Testis (tissue), 3 donors: ENCODE results near the gene OTX2. TPM values are rescaled to one million over a fixed set of nuclear protein-coding genes. Genes with fewer than 3 reads are reported as not detected.

Experiments used
- DNase-seq: peaks from one replicate; pipeline ENCODE4 v3.0.0-alpha.2; 2019
- H3K27ac ChIP-seq, 2 donors: fragments of 200-600 bp; sonication (generic); one replicate each; pipeline ENCODE4 v1.5.1; 2019
- H3K27me3 ChIP-seq: fragments of 200-600 bp; sonication (generic); one replicate; pipeline ENCODE4 v1.5.1; 2019
- H3K36me3 ChIP-seq: fragments of 200-600 bp; sonication (generic); one replicate; pipeline ENCODE4 v1.5.1; 2017; ENCODE audit warnings: low read depth; ENCODE audit errors: missing control alignments
- H3K4me1 ChIP-seq: fragments of 200-600 bp; sonication (generic); one replicate; pipeline ENCODE4 v1.5.1; 2019
- H3K4me3 ChIP-seq, 2 donors: fragments of 200-600 bp; sonication (generic); one replicate each; pipeline ENCODE4 v1.5.1; 2017 to 2019
- H3K9me3 ChIP-seq: fragments of 200-600 bp; sonication (generic); one replicate; pipeline ENCODE4 v1.5.1; 2017
- POLR2A ChIP-seq: fragments of 450-650 bp; IDR thresholded peaks from one replicate; pipeline ENCODE4 v1.6.1; 2017; ENCODE audit warnings: antibody characterized with exemption, mild to moderate bottlenecking, moderate library complexity
- WGBS, 2 donors: methylation state at CpG; one replicate each; pipeline ENCODE4 v1.1.5; 2018; 5-methylcytosine and 5-hydroxymethylcytosine counted together
- intact Hi-C: fragments of 100-400 bp; cut with DNase I; formaldehyde crosslinking; loops from one replicate; pipeline ENCODE4 v1.15.1; 2023; ENCODE audit warnings: low total_unique reads
- polyA plus RNA-seq: library from polyadenylated mRNA; stranded (reverse); fragments of 350-450 nt; fragmentation: Illumina TruSeq; extraction: RNeasy Lipid Tissue Mini Kit (QIAGEN cat#74804); gene quantifications from one replicate; pipeline ENCODE4 v1.2.3, GENCODE V29; 2014; ENCODE audit warnings: low read depth, low replicate concordance; ENCODE audit not compliant: insufficient read depth
- total RNA-seq, 2 donors: library from RNA; depleted of rRNA; stranded (reverse); fragments of >200 nt; gene quantifications; one replicate each; pipeline ENCODE4 v1.2.3, GENCODE V29; 2016
- TF ChIP-seq, protein P1 (sequence below), 3 experiments: fragments of 450-650 bp in 2 of 3; fragments of 200-600 bp in 1 of 3; sonication (generic) in 1 of 3; IDR thresholded peaks; one replicate each; pipeline ENCODE4 v1.5.1; 2016 to 2019; ENCODE audit warnings: antibody characterized with exemption in 3 of 3, mild to moderate bottlenecking in 2 of 3, moderate library complexity in 1 of 3

OTX2 gene
- total and polyA plus RNA-seq, 3 donors from 2014 or later, result 0.50 TPM; not detected in 2

DNA sequence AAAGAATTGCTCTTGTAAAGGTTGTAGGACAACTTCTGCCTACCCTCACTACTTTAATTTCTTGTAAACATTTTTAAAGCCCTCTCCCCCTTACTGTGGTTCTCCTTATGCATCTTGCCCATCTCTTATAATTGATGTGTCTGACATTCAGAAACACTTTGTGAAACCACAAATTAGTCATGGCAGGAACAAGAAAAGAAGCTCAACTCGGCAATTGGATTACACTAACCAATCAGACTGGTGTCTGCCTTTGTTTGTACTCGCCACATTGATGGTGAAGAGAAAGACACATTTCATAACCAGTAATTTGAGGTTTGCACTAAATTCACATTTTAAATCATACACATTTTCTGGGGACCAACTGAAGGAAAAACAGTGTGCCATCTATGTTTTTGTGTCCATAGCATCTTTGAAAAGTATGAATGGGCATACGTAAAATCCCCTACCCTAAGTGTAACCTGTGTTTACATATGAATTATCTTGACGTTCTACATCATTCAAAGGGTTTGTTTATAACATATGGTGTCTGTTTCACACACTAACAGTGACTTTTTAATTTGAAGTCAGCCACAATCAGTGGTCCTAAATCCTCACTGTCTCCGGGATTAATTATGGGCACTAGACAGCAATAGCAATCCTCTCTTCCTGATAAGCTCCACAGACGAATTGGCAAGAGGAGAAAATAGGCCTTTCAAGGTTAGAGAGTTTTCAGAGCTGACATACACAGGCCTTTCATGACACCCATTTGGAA, 49.9 kb downstream of the OTX2 start:
- intact Hi-C loops, result no loop called here
- Histone ChIP-seq H3K27ac (no peak overlapping the region), H3K27me3 (no peaks in the 10 kb centered on the region), H3K4me3 (no peak overlapping the region), H3K36me3 (no peaks in the 10 kb centered on the region), H3K9me3 (no peaks in the 10 kb centered on the region), H3K4me1 (no peaks in the 10 kb centered on the region)
- TF ChIP-seq POLR2A, result no peak
- TF ChIP-seq, protein P1, sequence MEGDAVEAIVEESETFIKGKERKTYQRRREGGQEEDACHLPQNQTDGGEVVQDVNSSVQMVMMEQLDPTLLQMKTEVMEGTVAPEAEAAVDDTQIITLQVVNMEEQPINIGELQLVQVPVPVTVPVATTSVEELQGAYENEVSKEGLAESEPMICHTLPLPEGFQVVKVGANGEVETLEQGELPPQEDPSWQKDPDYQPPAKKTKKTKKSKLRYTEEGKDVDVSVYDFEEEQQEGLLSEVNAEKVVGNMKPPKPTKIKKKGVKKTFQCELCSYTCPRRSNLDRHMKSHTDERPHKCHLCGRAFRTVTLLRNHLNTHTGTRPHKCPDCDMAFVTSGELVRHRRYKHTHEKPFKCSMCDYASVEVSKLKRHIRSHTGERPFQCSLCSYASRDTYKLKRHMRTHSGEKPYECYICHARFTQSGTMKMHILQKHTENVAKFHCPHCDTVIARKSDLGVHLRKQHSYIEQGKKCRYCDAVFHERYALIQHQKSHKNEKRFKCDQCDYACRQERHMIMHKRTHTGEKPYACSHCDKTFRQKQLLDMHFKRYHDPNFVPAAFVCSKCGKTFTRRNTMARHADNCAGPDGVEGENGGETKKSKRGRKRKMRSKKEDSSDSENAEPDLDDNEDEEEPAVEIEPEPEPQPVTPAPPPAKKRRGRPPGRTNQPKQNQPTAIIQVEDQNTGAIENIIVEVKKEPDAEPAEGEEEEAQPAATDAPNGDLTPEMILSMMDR (IDR thresholded peaks at IDR 0.05), result no peak
- DNase-seq, result no peak
- 42 to 50% methylated on average over 6 of the region's 6 CpGs for whole genome bisulfite sequencing, 2 donors

GRCh38 chr14:56759633-56760032, 50.6 kb downstream of the OTX2 start:
- H3K27ac ChIP-seq, result no peak overlapping the region
- 67 to 69% methylated on average over 2 of the region's 2 CpGs for WGBS, 2 donors
- no peak for DNase-seq

GRCh38 chr14:56759094-56759493, 51.2 kb downstream of the OTX2 start:
- intact Hi-C loops, result no loop called here
- Histone ChIP-seq H3K27me3 (no peaks in the 10 kb centered on the region), H3K9me3 (no peaks in the 10 kb centered on the region), H3K4me3 (no peak overlapping the region), H3K27ac (no peak overlapping the region), H3K36me3 (no peaks in the 10 kb centered on the region), H3K4me1 (no peaks in the 10 kb centered on the region)
- WGBS, 2 donors, result 65 to 80% methylated on average over 5 of the region's 5 CpGs
- no peak for DNase-seq
- TF ChIP-seq POLR2A, result no peak
- TF ChIP-seq, protein P1 (IDR thresholded peaks at IDR 0.05), result no peak

More at GRCh38 chr14:56759633-56760032, 50.6 kb downstream of the OTX2 start:
- H3K4me1 ChIP-seq, result no peaks in the 10 kb centered on the region
- intact Hi-C loops, result no loop called here
- H3K4me3 ChIP-seq, result no peak overlapping the region
- no peaks in the 10 kb centered on the region for H3K27me3 ChIP-seq
- no peaks in the 10 kb centered on the region for H3K9me3 ChIP-seq
- no peaks in the 10 kb centered on the region for H3K36me3 ChIP-seq
- TF ChIP-seq, protein P1 (IDR thresholded peaks at IDR 0.05), result no peak
- no peak for TF ChIP-seq POLR2A

- no peaks in the 10 kb centered on the region for H3K9me3 ChIP-seq
- H3K27me3 ChIP-seq, result no peaks in the 10 kb centered on the region
- no peak overlapping the region for H3K4me3 ChIP-seq
- 71 to 75% methylated on average over 3 of the region's 3 CpGs for WGBS, 2 donors
- intact Hi-C loops, result no loop called here
- H3K4me1 ChIP-seq, result no peaks in the 10 kb centered on the region
- no peak for DNase-seq
- TF ChIP-seq, protein P1 (IDR thresholded peaks at IDR 0.05), result no peak
- TF ChIP-seq POLR2A, result no peak
- H3K27ac ChIP-seq, result no peak overlapping the region
- H3K36me3 ChIP-seq, result no peaks in the 10 kb centered on the region
Observed at GRCh38 chr14:56754921-56755320, 55.4 kb downstream of the OTX2 start.

DNA sequence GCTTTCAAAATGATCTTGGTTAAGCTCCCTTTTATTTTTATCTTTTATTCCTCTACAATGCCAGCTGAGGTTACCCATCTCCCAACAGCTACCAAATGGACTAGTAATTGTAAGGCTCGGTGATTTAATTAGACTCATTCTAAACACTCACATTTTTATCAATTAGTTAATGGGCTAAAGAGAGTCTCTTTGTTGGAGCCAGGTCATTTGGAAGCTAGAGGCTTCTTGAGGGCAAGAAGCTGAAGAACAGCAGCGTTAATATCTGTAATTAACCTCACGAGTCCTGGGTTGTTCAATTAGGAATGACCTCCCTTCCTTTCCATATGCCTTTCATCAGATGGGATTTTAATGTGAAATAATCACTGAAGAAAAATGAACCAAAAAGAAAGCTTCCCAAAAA, 56.9 kb downstream of the OTX2 start:
- WGBS, 2 donors, result 70 to 76% methylated on average over 3 of the region's 3 CpGs
- H3K36me3 ChIP-seq, result no peaks in the 10 kb centered on the region
- intact Hi-C loops, result no loop called here

More for the DNA sequence above, 56.9 kb downstream of the OTX2 start:
- no peaks in the 10 kb centered on the region for H3K9me3 ChIP-seq
- no peak for TF ChIP-seq POLR2A
- TF ChIP-seq, protein P1 (IDR thresholded peaks at IDR 0.05), result no peak
- H3K4me3 ChIP-seq, result no peak overlapping the region
- H3K27me3 ChIP-seq, result no peaks in the 10 kb centered on the region
- H3K27ac ChIP-seq, result no peak overlapping the region
- no peak for DNase-seq
- H3K4me1 ChIP-seq, result no peaks in the 10 kb centered on the region
